GM12878 (cell line): ENCODE measurements around the gene CAMK2A. TPM values are rescaled to one million over a fixed set of nuclear protein-coding genes. Genes with fewer than 3 reads are reported as not detected.

Experiments used
- ATAC-seq: fragments of 200-7000 bp; cut with Tn5 transposase; 3 replicates; pipeline ENCODE4 v1.9.1; 2020; ENCODE audit warnings: mild to moderate bottlenecking, moderate library complexity
- BruUV-seq: library from RNA; stranded (reverse); fragments of 400-500 nt; replicated peaks from 2 replicates; lab custom pipeline; 2021; lab: Mats Ljungman, UMichigan
- CTCF ChIA-PET: fragments of 300-600 bp; sonication (Branson Sonifier 250); formaldehyde crosslinking; extraction: SDS; loops from one replicate; lab custom pipeline; 2021; ENCODE audit warnings: inconsistent platforms; lab: Yijun Ruan, JAX
- POLR2A ChIA-PET: fragments of 350-600 bp; formaldehyde crosslinking; extraction: SDS; loops from one replicate; lab custom pipeline; 2021; ENCODE audit warnings: inconsistent platforms; lab: Charles Lee
- RAD21 ChIA-PET: fragments of 300-600 bp; sonication (Branson Sonifier 250); formaldehyde crosslinking; loops from one replicate; lab custom pipeline; 2023; ENCODE audit warnings: antibody characterized with exemption; ENCODE audit not compliant: unreplicated experiment; lab: Charles Lee
- SMC1A ChIA-PET: fragments of 300-600 bp; sonication (Branson Sonifier 250); formaldehyde crosslinking; loops from one replicate; lab custom pipeline; 2023; ENCODE audit not compliant: unreplicated experiment, uncharacterized antibody; lab: Charles Lee
- DNase-seq: peaks from one replicate; pipeline ENCODE4 v3.0.0-alpha.2; 2011; ENCODE audit warnings: low read depth, low spot score
- FAIRE-seq: peaks from 3 replicates; lab custom pipeline; 2011; peaks lifted over from hg19 to GRCh38; lab: Jason Lieb, UNC
- H2AFZ ChIP-seq: 2 replicates; pipeline ENCODE4 v1.6.0; 2011; ENCODE audit warnings: low read depth, low read length, control low read depth; ENCODE audit not compliant: control insufficient read depth
- H3K27ac ChIP-seq: 2 replicates; pipeline ENCODE4 v1.5.1; 2011; ENCODE audit warnings: control low read depth; ENCODE audit not compliant: control insufficient read depth, insufficient read depth
- H3K27me3 ChIP-seq, 2 experiments: replicated peaks in 1 of 2; 2 replicates each; pipeline versions ENCODE4 v1.6.0 to v1.6.1; 2011; ENCODE audit warnings: low read length in 1 of 2; ENCODE audit not compliant: control insufficient read depth in 2 of 2, insufficient read depth in 2 of 2
- H3K36me3 ChIP-seq, 2 experiments: 2 replicates each; pipeline ENCODE4 v1.5.1; 2011; ENCODE audit warnings: low read length in 1 of 2; ENCODE audit not compliant: control insufficient read depth in 2 of 2, insufficient read depth in 2 of 2
- H3K4me1 ChIP-seq: 2 replicates; pipeline ENCODE4 v1.6.1; 2011; ENCODE audit warnings: mild to moderate bottlenecking, low read length, moderate library complexity, mixed read lengths; ENCODE audit not compliant: control insufficient read depth, insufficient read depth
- H3K4me2 ChIP-seq: 2 replicates; pipeline ENCODE4 v1.6.0; 2011; ENCODE audit warnings: control low read depth; ENCODE audit not compliant: control insufficient read depth, insufficient read depth
- H3K4me3 ChIP-seq: fragments of 200-600 bp; sonication (generic); 2 replicates; pipeline ENCODE4 v1.5.1; 2016
- H3K79me2 ChIP-seq: 2 replicates; pipeline ENCODE4 v1.6.0; 2011; ENCODE audit warnings: low read length; ENCODE audit not compliant: control insufficient read depth, insufficient read depth
- H3K9ac ChIP-seq: 2 replicates; pipeline ENCODE4 v1.8.0; 2011; ENCODE audit warnings: low read length, control low read depth, mixed read lengths; ENCODE audit not compliant: control insufficient read depth, insufficient read depth
- H3K9me3 ChIP-seq: replicated peaks from 3 replicates; pipeline ENCODE4 v1.5.1; 2011; ENCODE audit warnings: mild to moderate bottlenecking, low read length; ENCODE audit not compliant: control insufficient read depth, insufficient read depth
- H4K20me1 ChIP-seq: 2 replicates; pipeline ENCODE4 v1.6.0; 2011; ENCODE audit not compliant: control insufficient read depth, insufficient read depth
- CBFB ChIP-seq: IDR thresholded peaks from 2 replicates; pipeline ENCODE4 v1.6.1; 2016; ENCODE audit warnings: antibody characterized with exemption, low read depth
- FOXK2 ChIP-seq: fragments of 450-650 bp; IDR thresholded peaks from 2 replicates; pipeline ENCODE4 v1.6.1; 2017; ENCODE audit warnings: mild to moderate bottlenecking, moderate library complexity
- KLF5 ChIP-seq: fragments of 450-650 bp; IDR thresholded peaks from 2 replicates; pipeline ENCODE4 v1.6.1; 2014; ENCODE audit warnings: mild to moderate bottlenecking; ENCODE audit not compliant: partially characterized antibody
- POLR2AphosphoS5 ChIP-seq: IDR thresholded peaks from 2 replicates; pipeline ENCODE4 v1.6.1; 2011; ENCODE audit warnings: mild to moderate bottlenecking, low read length, inconsistent platforms
- SMAD5 ChIP-seq: IDR thresholded peaks from 2 replicates; pipeline ENCODE4 v1.6.1; 2016; ENCODE audit warnings: antibody characterized with exemption, low read depth
- SUPT20H ChIP-seq: IDR thresholded peaks from 2 replicates; pipeline ENCODE4 v1.6.1; 2011; ENCODE audit warnings: low read depth, mild to moderate bottlenecking, low read length, moderate library complexity, borderline replicate concordance; ENCODE audit not compliant: control insufficient read depth
- ZNF384 ChIP-seq: IDR thresholded peaks from 2 replicates; pipeline ENCODE4 v1.6.1; 2012; ENCODE audit warnings: low read depth, mild to moderate bottlenecking, low read length, improper control_type of control experiment, borderline replicate concordance
- WGBS: methylation state at CpG from one replicate; pipeline ENCODE4 v1.1.6; 2016; ENCODE audit warnings: low lambda C conversion rate; ENCODE audit not compliant: insufficient replicate concordance, insufficient coverage; ENCODE audit errors: missing lambda C conversion rate; 5-methylcytosine and 5-hydroxymethylcytosine counted together
- in situ Hi-C: fragments of 300-500 bp; cut with MboI; formaldehyde crosslinking; loops from 9 replicates; pipeline ENCODE4 v1.14.3; 2018; ENCODE audit warnings: mixed read lengths
- intact Hi-C: fragments of 100-400 bp; cut with micrococcal nuclease; formaldehyde crosslinking; loops from one replicate; pipeline ENCODE4 v1.14.2; 2022; ENCODE audit not compliant: unreplicated experiment
- polyA plus RNA-seq, 11 experiments: library from polyadenylated mRNA; depleted of rRNA in 4 of 11; unstranded in 6 of 11; stranded (reverse) in 5 of 11; fragments of >200 nt; fragmentation: Nextera tagmentation in 4 of 11; fragmentation: Illumina TruSeq in 1 of 11; extraction: Ambion mirVana in 4 of 11; extraction: Trizol in 1 of 11; gene quantifications; 1 replicate in 1 of 11; 2 replicates in 10 of 11; pipeline versions ENCODE4 v1.2.1 to v1.2.3, GENCODE V29; 2011 to 2016; ENCODE audit warnings: inconsistent platforms in 2 of 11, missing spikeins in 2 of 11, low read depth in 1 of 11
- total RNA-seq, 4 experiments: library from RNA; depleted of rRNA in 3 of 4; stranded (reverse); fragments of >200 nt in 3 of 4; fragmentation: Illumina TruSeq in 1 of 4; extraction: Trizol in 1 of 4; gene quantifications; 2 replicates each; pipeline versions ENCODE4 v1.2.1 to v1.2.3, GENCODE V29; 2013 to 2021
- TF ChIP-seq, protein P1 (sequence below): fragments of 150-350 bp; IDR thresholded peaks from 2 replicates; pipeline ENCODE4 v1.6.1; 2016; ENCODE audit warnings: low read depth, low read length

Gene CAMK2A
- total and polyA plus RNA-seq, 10 of the 15 experiments (the other 5 are each of a cell fraction or from before 2014, with no cell fraction given) = 0.11 TPM; not detected in 9

DNA sequence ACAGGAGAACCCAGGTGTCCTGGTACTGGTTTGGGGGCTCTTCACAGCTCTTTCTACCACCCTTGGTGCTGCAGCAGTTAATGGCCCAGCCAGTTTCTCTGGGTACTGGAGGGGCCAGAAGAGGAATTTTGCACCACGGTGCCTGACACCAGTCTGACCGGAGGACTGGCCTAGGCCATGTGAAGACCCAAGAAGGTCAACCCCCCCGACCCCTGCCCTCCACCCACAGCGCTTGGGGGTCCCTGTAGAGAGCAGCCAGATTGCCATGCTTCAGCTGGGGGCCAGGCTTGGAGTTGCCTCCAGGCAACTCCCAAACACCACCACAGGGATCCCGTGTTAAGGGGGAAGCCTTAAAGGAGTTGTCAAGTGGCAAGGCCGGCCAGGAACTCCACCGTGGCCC, 6.9 kb upstream of the CAMK2A start (continued):
- TF ChIP-seq ZNF384 (no peak), CBFB (no peak), SUPT20H (no peak), FOXK2 (no peak)

DNA sequence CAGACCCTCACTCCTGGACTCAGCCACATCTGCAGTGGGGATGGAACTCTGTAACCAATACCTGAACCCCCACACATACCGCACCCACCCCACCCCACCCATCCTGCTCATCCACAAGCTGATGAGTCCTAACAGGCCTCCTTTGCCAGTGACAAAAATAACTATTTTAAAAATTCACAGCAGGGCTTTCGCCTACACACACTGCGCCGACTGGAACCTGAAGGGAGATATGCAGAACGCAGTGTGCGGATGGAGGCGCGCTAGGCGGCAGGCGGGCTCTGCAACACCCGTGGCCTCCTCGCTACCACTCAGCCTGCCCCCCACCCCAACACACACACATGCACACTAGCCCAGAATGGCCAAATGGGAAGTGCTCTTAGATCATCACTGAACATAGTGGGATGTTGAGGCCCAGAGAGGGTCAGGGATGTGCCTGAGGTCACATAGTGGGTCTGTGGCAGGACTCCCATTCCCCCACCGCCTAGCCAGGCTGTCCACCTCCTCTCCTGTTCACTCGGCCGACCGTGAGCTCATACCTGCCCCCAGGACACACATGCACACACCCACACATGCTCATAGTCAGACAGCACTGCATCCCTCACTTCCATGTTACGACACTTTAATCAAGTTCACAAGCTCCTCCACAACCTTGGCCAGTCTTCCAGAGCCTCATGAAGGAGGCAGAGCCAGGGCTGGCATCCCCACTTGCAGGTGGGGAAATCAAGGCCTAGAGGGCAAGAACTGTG, 6.3 kb upstream of the CAMK2A start:
- no peak for ATAC-seq
- TF ChIP-seq POLR2AphosphoS5 (no peak), KLF5 (no peak), SMAD5 (no peak)
- TF ChIP-seq, protein P1, sequence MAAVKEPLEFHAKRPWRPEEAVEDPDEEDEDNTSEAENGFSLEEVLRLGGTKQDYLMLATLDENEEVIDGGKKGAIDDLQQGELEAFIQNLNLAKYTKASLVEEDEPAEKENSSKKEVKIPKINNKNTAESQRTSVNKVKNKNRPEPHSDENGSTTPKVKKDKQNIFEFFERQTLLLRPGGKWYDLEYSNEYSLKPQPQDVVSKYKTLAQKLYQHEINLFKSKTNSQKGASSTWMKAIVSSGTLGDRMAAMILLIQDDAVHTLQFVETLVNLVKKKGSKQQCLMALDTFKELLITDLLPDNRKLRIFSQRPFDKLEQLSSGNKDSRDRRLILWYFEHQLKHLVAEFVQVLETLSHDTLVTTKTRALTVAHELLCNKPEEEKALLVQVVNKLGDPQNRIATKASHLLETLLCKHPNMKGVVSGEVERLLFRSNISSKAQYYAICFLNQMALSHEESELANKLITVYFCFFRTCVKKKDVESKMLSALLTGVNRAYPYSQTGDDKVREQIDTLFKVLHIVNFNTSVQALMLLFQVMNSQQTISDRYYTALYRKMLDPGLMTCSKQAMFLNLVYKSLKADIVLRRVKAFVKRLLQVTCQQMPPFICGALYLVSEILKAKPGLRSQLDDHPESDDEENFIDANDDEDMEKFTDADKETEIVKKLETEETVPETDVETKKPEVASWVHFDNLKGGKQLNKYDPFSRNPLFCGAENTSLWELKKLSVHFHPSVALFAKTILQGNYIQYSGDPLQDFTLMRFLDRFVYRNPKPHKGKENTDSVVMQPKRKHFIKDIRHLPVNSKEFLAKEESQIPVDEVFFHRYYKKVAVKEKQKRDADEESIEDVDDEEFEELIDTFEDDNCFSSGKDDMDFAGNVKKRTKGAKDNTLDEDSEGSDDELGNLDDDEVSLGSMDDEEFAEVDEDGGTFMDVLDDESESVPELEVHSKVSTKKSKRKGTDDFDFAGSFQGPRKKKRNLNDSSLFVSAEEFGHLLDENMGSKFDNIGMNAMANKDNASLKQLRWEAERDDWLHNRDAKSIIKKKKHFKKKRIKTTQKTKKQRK = no peak
- Histone ChIP-seq H3K9me3 (no peaks in the 10 kb centered on the region), H4K20me1 (no peaks in the 10 kb centered on the region), H3K79me2 (no peaks in the 10 kb centered on the region), H3K27me3 (no peaks in the 10 kb centered on the region), H3K36me3 (no peaks in the 10 kb centered on the region), H3K4me1 (no peaks in the 10 kb centered on the region), H3K4me2 (no peak overlapping the region), H2AFZ (no peak overlapping the region), H3K9ac (no peak overlapping the region), H3K27ac (no peak overlapping the region), H3K4me3 (no peak overlapping the region)
- BruUV-seq = no TSS peak
- DNase-seq = no peak
- POLR2A ChIA-PET = no interaction called here
- intact Hi-C loops (no loop called here), in situ Hi-C loops (no loop called here)
- CTCF ChIA-PET = no interaction called here
- 47% methylated on average over 17 of the region's 17 CpGs for WGBS
- SMC1A ChIA-PET = no interaction called here
- RAD21 ChIA-PET = no interaction called here
- no peak for FAIRE-seq
